ENCODE data around the gene LRP2BP. TPM values are rescaled to one million over a fixed set of nuclear protein-coding genes. Genes with fewer than 3 reads are reported as not detected.

Gene LRP2BP
- total RNA-seq, 1 experiment from 2014 or later: 0.20 TPM

DNA sequence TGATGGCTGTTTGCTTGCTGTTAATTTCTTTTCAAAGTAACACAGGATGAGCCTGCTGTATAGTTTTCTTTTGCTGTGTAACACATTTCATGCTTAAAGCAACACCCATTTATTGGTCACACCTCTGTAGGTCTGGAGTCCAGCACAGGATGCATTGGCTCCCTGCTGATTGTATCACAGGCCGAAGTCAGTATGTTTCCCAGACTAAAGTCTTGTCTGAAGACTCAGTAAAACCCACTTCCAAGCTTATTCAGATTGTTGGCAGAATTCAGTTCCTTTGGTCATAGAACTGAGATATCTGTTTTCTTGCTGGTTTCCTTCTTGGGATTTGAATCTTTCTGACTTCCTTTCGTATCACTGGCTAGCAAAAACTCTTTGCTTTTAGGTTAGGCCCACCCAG lies 54.3 kb downstream of the LRP2BP start:
- peaks cover 9% of the 10 kb centered on the region; the same call in 1 of the 2 replicates for H3K9me3 ChIP-seq
- no peak overlapping the region for H3K4me3 Mint-ChIP-seq (ENCODE audit: unreplicated experiment)
- no peak overlapping the region for H3K4me3 ChIP-seq (ENCODE audit: low read depth, low read length)
- CTCF ChIA-PET: no interaction called here
- no TSS peak for BruUV-seq (replicated peaks)
- H3K4me1 Mint-ChIP-seq (ENCODE audit: low read depth, unreplicated experiment): no peaks in the 10 kb centered on the region
- no peaks in the 10 kb centered on the region for H3K27me3 ChIP-seq (replicated peaks; ENCODE audit: control insufficient read depth, insufficient read depth, low read length)
- H3K27me3 Mint-ChIP-seq (ENCODE audit: insufficient read depth, unreplicated experiment): no peaks in the 10 kb centered on the region
- TF ChIP-seq, protein P1, sequence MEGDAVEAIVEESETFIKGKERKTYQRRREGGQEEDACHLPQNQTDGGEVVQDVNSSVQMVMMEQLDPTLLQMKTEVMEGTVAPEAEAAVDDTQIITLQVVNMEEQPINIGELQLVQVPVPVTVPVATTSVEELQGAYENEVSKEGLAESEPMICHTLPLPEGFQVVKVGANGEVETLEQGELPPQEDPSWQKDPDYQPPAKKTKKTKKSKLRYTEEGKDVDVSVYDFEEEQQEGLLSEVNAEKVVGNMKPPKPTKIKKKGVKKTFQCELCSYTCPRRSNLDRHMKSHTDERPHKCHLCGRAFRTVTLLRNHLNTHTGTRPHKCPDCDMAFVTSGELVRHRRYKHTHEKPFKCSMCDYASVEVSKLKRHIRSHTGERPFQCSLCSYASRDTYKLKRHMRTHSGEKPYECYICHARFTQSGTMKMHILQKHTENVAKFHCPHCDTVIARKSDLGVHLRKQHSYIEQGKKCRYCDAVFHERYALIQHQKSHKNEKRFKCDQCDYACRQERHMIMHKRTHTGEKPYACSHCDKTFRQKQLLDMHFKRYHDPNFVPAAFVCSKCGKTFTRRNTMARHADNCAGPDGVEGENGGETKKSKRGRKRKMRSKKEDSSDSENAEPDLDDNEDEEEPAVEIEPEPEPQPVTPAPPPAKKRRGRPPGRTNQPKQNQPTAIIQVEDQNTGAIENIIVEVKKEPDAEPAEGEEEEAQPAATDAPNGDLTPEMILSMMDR (IDR thresholded peaks at IDR 0.05; ENCODE audit: insufficient read depth in 1 of 2, low read depth in 1 of 2, low read length in 1 of 2, severe bottlenecking in 1 of 2, unreplicated experiment in 1 of 2): no peak
- intact Hi-C loops (cut with micrococcal nuclease; ENCODE audit: unreplicated experiment): no loop called here
- POLR2A ChIA-PET: no interaction called here
- H3K9me3 Mint-ChIP-seq (ENCODE audit: unreplicated experiment): no peaks in the 10 kb centered on the region
- DNase-seq: no peak
- H3K36me3 Mint-ChIP-seq (ENCODE audit: insufficient read depth, unreplicated experiment): no peaks in the 10 kb centered on the region
- no peaks in the 10 kb centered on the region for H3K36me3 ChIP-seq (ENCODE audit: control insufficient read depth, insufficient read depth, low read length)
- no peak overlapping the region for H3K27ac Mint-ChIP-seq (ENCODE audit: unreplicated experiment)
- no peaks in the 10 kb centered on the region for H3K4me1 ChIP-seq

DNA sequence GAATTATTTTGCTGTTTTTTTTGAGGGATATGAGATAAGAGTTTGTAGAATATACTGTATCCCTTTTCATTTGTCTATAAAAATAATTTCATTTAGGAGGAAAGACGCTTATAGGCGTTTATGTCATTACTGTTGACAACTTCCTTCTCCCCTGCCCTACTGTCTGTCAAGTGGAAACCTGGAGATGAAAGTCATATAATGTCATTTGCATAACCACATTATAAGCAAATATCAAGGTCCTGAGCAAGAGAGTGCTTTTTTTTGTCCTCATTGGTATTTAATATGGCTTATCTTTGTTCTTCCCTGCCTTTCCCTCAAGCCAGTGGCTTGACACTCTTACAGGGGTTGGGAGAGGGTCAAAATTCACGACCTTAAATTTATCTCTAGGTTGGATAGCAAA lies 55.8 kb downstream of the LRP2BP start:
- Histone ChIP-seq H3K36me3 (ENCODE audit: control insufficient read depth, insufficient read depth, low read length) (no peaks in the 10 kb centered on the region), H3K27me3 (replicated peaks; ENCODE audit: control insufficient read depth, insufficient read depth, low read length) (no peaks in the 10 kb centered on the region), H3K4me1 (no peaks in the 10 kb centered on the region), H3K4me3 (ENCODE audit: low read depth, low read length) (no peak overlapping the region), H3K9me3 (peaks cover 9% of the 10 kb centered on the region; the same call in 1 of the 2 replicates)
- BruUV-seq (replicated peaks): no TSS peak
- H3K4me1 Mint-ChIP-seq (ENCODE audit: low read depth, unreplicated experiment): no peaks in the 10 kb centered on the region
- no peaks in the 10 kb centered on the region for H3K9me3 Mint-ChIP-seq (ENCODE audit: unreplicated experiment)
- TF ChIP-seq, protein P1 (IDR thresholded peaks at IDR 0.05; ENCODE audit: insufficient read depth in 1 of 2, low read depth in 1 of 2, low read length in 1 of 2, severe bottlenecking in 1 of 2, unreplicated experiment in 1 of 2): no peak
- CTCF ChIA-PET: no interaction called here
- no peaks in the 10 kb centered on the region for H3K27me3 Mint-ChIP-seq (ENCODE audit: insufficient read depth, unreplicated experiment)
- no peak overlapping the region for H3K27ac Mint-ChIP-seq (ENCODE audit: unreplicated experiment)
- POLR2A ChIA-PET: no interaction called here
- no peak for DNase-seq
- no peaks in the 10 kb centered on the region for H3K36me3 Mint-ChIP-seq (ENCODE audit: insufficient read depth, unreplicated experiment)
- no peak overlapping the region for H3K4me3 Mint-ChIP-seq (ENCODE audit: unreplicated experiment)
- intact Hi-C loops (cut with micrococcal nuclease; ENCODE audit: unreplicated experiment): no loop called here

DNA sequence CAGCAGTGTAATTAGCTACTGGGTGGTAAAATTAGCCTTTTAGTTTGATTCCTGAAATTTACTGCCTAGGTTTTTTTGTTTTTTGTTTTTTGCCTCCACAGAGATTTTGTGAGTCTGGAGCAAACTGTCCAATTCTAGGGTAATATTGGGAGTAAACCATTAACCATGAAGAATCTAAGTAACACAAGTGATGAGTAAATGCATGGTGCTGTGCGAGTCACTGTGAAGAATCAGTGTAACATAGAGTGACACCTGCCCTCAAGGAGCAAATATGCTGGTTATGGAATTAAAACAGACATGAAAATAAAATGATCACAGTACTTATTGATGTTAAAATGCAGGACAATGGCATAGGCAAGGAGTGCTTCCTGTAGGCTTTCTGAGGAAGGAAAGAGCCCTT lies 60.1 kb downstream of the LRP2BP start:
- no peak overlapping the region for H3K4me3 Mint-ChIP-seq (ENCODE audit: unreplicated experiment)
- H3K36me3 Mint-ChIP-seq (ENCODE audit: insufficient read depth, unreplicated experiment): peaks cover 7% of the 10 kb centered on the region
- POLR2A ChIA-PET: no interaction called here
- H3K27me3 Mint-ChIP-seq (ENCODE audit: insufficient read depth, unreplicated experiment): no peaks in the 10 kb centered on the region
- DNase-seq: no peak
- no peaks in the 10 kb centered on the region for H3K4me1 Mint-ChIP-seq (ENCODE audit: low read depth, unreplicated experiment)
- TF ChIP-seq, protein P1 (IDR thresholded peaks at IDR 0.05; ENCODE audit: insufficient read depth in 1 of 2, low read depth in 1 of 2, low read length in 1 of 2, severe bottlenecking in 1 of 2, unreplicated experiment in 1 of 2): no peak
- H3K4me1 ChIP-seq: no peaks in the 10 kb centered on the region
- no TSS peak for BruUV-seq (replicated peaks)
- H3K36me3 ChIP-seq (ENCODE audit: control insufficient read depth, insufficient read depth, low read length): no peaks in the 10 kb centered on the region
- no peak overlapping the region for H3K4me3 ChIP-seq (ENCODE audit: low read depth, low read length)
- intact Hi-C loops (cut with micrococcal nuclease; ENCODE audit: unreplicated experiment): no loop called here
- H3K9me3 ChIP-seq: peaks cover 18% of the 10 kb centered on the region; the same call in 1 of the 2 replicates
- no peaks in the 10 kb centered on the region for H3K9me3 Mint-ChIP-seq (ENCODE audit: unreplicated experiment)
- no peak overlapping the region for H3K27ac Mint-ChIP-seq (ENCODE audit: unreplicated experiment)
- CTCF ChIA-PET: no interaction called here
- H3K27me3 ChIP-seq (replicated peaks; ENCODE audit: control insufficient read depth, insufficient read depth, low read length): no peaks in the 10 kb centered on the region
